HG03159 (cell line): ENCODE data around the gene LRRC37A.
"Not testable (repeated sequence)": the region's sequence is repeated elsewhere in the genome, so short reads cannot be mapped to it uniquely, and the experiment has no call there.

Source experiments
- ATAC-seq: cut with Tn5 transposase; IDR thresholded peaks from one replicate; pipeline ENCODE4 v1.9.1; 2021; ENCODE audit warnings: mild to moderate bottlenecking, moderate library complexity; ENCODE audit not compliant: unreplicated experiment

LRRC37A gene

GRCh38 chr17:46294831-46295230 lies at the start of gene LRRC37A:
LRRC37A (plus strand) TSS chr17:46295131; CDS start chr17:46295134, 3 bp downstream.
- ATAC-seq = not testable (repeated sequence)

- not testable (repeated sequence) for ATAC-seq
These were observed 45.8 kb upstream of the LRRC37A start for GRCh38 chr17:46249153-46249552.

- ATAC-seq = not testable (repeated sequence)
These were observed 42.1 kb upstream of the LRRC37A start for GRCh38 chr17:46252804-46253203.

- ATAC-seq = not testable (repeated sequence)
These were observed 41.2 kb upstream of the LRRC37A start for GRCh38 chr17:46253722-46254121.

GRCh38 chr17:46254215-46254614 lies 40.7 kb upstream of the LRRC37A start:
- not testable (repeated sequence) for ATAC-seq

- not testable (repeated sequence) for ATAC-seq
These were observed 38.6 kb upstream of the LRRC37A start for GRCh38 chr17:46256369-46256768.

GRCh38 chr17:46259845-46260661 lies 34.9 kb upstream of the LRRC37A start:
- ATAC-seq = not testable (repeated sequence)

GRCh38 chr17:46262271-46262670 lies 32.7 kb upstream of the LRRC37A start:
- ATAC-seq = no peak

- no peak for ATAC-seq
These were observed 30.3 kb upstream of the LRRC37A start for GRCh38 chr17:46264456-46265198.

GRCh38 chr17:46266063-46266655 lies 28.8 kb upstream of the LRRC37A start:
- peak; percentile 20 for ATAC-seq

GRCh38 chr17:46266656-46267544 lies 28.0 kb upstream of the LRRC37A start:
- ATAC-seq = peak; percentile 64

- ATAC-seq = no peak
These were observed 24.9 kb upstream of the LRRC37A start for GRCh38 chr17:46270032-46270431.

- no peak for ATAC-seq
These were observed 21.2 kb upstream of the LRRC37A start for GRCh38 chr17:46273541-46274236.

- no peak for ATAC-seq
These were observed 20.7 kb upstream of the LRRC37A start for GRCh38 chr17:46274238-46274637.

- not testable (repeated sequence) for ATAC-seq
These were observed 18.0 kb upstream of the LRRC37A start for GRCh38 chr17:46276728-46277479.

GRCh38 chr17:46281336-46281735 lies 13.6 kb upstream of the LRRC37A start:
- not testable (repeated sequence) for ATAC-seq

GRCh38 chr17:46282635-46283034 lies 12.3 kb upstream of the LRRC37A start:
- ATAC-seq = not testable (repeated sequence)

GRCh38 chr17:46284467-46284866 lies 10.5 kb upstream of the LRRC37A start:
- ATAC-seq = not testable (repeated sequence)

GRCh38 chr17:46285500-46285899 lies 9.4 kb upstream of the LRRC37A start:
- not testable (repeated sequence) for ATAC-seq
